GM12875 (cell line): ENCODE data around the gene PIP5K1B.

Source experiments
- H3K4me3 ChIP-seq: one replicate; pipeline ENCODE4 v1.5.1; 2011; ENCODE audit warnings: low read depth, low read length, control low read depth
- CTCF ChIP-seq: IDR thresholded peaks from 2 replicates; pipeline ENCODE4 v1.5.1; 2011; ENCODE audit warnings: low read depth, mild to moderate bottlenecking, control low read depth, inconsistent platforms, low read length, moderate library complexity, borderline replicate concordance; ENCODE audit not compliant: insufficient read depth

PIP5K1B gene

GRCh38 chr9:68804911-68805889, 100.2 kb downstream of the PIP5K1B start:
- no peak overlapping the region for H3K4me3 ChIP-seq
- TF ChIP-seq CTCF: no peak

DNA sequence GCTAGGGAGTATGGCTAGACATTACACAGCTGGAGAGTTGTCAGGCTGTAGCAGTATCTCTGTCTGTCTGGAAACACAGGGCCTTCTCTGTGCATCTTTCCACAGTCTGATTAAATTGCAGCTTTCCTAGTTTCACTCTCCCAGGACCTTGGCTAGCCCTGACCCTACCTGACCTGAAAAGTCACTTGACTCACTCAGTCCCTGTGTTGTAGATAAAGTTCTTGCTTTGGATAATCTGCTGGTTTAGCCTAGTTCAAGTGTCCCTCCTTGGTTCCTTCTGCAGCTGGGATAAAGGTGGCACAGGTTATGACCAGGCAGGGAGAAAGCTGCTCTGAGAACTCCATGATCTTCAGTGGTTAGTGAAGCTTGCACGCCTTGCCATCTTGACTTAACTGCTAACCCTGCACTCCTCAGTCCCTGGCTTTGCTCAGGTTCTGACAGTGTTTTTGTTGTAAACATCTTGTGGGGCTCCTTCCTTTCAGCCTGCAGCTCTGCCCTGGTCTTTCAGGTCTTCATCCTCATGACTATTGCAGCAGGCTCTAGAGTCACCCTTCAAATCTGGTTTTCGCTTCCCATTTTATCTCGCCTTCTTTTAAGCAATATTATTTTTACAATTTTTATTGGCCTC, 101.0 kb downstream of the PIP5K1B start:
- no peak for TF ChIP-seq CTCF

GRCh38 chr9:68808338-68808890, 103.4 kb downstream of the PIP5K1B start:
- TF ChIP-seq CTCF: no peak
- no peak overlapping the region for H3K4me3 ChIP-seq

More for the DNA sequence above, 101.0 kb downstream of the PIP5K1B start:
- H3K4me3 ChIP-seq: no peak overlapping the region

- no peak for TF ChIP-seq CTCF
Measured at GRCh38 chr9:68817079-68817875, 112.2 kb downstream of the PIP5K1B start.

DNA sequence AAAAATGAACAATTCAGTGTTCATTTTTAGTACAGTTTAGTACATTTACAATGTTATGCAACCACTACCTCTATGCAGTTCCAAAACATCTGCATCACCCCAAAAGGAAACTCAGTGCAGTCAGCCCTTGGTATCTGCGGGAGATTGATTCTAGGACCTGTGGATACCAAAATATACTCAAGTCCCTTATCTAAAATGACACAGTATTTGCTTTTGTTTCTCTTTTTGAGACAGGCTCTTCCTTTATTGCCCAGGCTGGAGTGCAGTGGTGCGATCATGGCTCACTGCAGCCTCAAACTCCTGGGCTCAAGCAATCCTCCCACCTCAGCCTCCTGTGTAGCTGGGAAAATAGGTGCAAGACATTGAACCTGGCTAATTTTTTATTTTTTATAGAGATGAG, 114.0 kb downstream of the PIP5K1B start:
- H3K4me3 ChIP-seq: no peak overlapping the region
- no peak for TF ChIP-seq CTCF

More at GRCh38 chr9:68817079-68817875, 112.2 kb downstream of the PIP5K1B start:
- no peak overlapping the region for H3K4me3 ChIP-seq

- H3K4me3 ChIP-seq: no peak overlapping the region
- TF ChIP-seq CTCF: no peak
Measured at GRCh38 chr9:68821911-68822310, 116.9 kb downstream of the PIP5K1B start.
